Smooth muscle cell (in vitro differentiated cells): ENCODE measurements around the gene AP3M1. TPM values are rescaled to one million over a fixed set of nuclear protein-coding genes. Genes with fewer than 3 reads are reported as not detected.

Source experiments
- DNase-seq: peaks from one replicate; lab custom pipeline; 2025; ENCODE audit not compliant: unreplicated experiment; lab: John Stamatoyannopoulos, UW
- H2AFZ ChIP-seq: fragments of 200-600 bp; sonication (generic); 2 replicates; pipeline ENCODE4 v1.6.0; 2016; ENCODE audit warnings: antibody characterized with exemption, low read depth, mild to moderate bottlenecking
- H3F3A ChIP-seq: fragments of 200-600 bp; sonication (generic); 2 replicates; pipeline ENCODE4 v1.6.0; 2017; ENCODE audit warnings: antibody characterized with exemption, low read depth
- H3K27ac ChIP-seq: fragments of 200-600 bp; sonication (generic); 2 replicates; pipeline ENCODE4 v1.5.1; 2016; ENCODE audit warnings: low read depth, mild to moderate bottlenecking
- H3K27me3 ChIP-seq: fragments of 200-600 bp; sonication (generic); 2 replicates; pipeline ENCODE4 v1.6.1; 2016; ENCODE audit warnings: low read depth, mild to moderate bottlenecking
- H3K36me3 ChIP-seq: fragments of 200-600 bp; sonication (generic); 2 replicates; pipeline ENCODE4 v1.5.1; 2016; ENCODE audit warnings: low read depth
- H3K4me1 ChIP-seq: fragments of 200-600 bp; sonication (generic); 2 replicates; pipeline ENCODE4 v1.5.1; 2016; ENCODE audit warnings: low read depth
- H3K4me2 ChIP-seq: fragments of 200-600 bp; sonication (generic); 2 replicates; pipeline ENCODE4 v1.6.0; 2016; ENCODE audit warnings: mild to moderate bottlenecking
- H3K4me3 ChIP-seq: fragments of 200-600 bp; sonication (generic); 2 replicates; pipeline ENCODE4 v1.5.1; 2016; ENCODE audit warnings: mild to moderate bottlenecking
- H3K79me2 ChIP-seq: fragments of 200-600 bp; sonication (generic); 2 replicates; pipeline ENCODE4 v1.6.0; 2016; ENCODE audit warnings: low read depth, mild to moderate bottlenecking
- H3K9ac ChIP-seq: fragments of 200-600 bp; sonication (generic); 2 replicates; pipeline ENCODE4 v1.6.0; 2016; ENCODE audit warnings: low read depth
- H3K9me3 ChIP-seq: fragments of 200-600 bp; sonication (generic); replicated peaks from 2 replicates; pipeline ENCODE4 v1.5.1; 2016; ENCODE audit warnings: low read depth
- H4K20me1 ChIP-seq: fragments of 200-600 bp; sonication (generic); 2 replicates; pipeline ENCODE4 v1.6.0; 2016; ENCODE audit warnings: low read depth
- CTCF ChIP-seq: fragments of 200-600 bp; sonication (generic); IDR thresholded peaks from 2 replicates; pipeline ENCODE4 v1.5.1; 2017; ENCODE audit warnings: borderline replicate concordance, mild to moderate bottlenecking, antibody characterized with exemption; ENCODE audit not compliant: insufficient read depth, poor library complexity, severe bottlenecking
- WGBS: methylation state at CpG from one replicate; pipeline ENCODE4 v1.1.7; 2016; ENCODE audit warnings: low lambda C conversion rate; 5-methylcytosine and 5-hydroxymethylcytosine counted together
- polyA plus RNA-seq: library from polyadenylated mRNA; unstranded; fragments of >200 nt; fragmentation: Nextera tagmentation; extraction: Ambion mirVana; gene quantifications from 2 replicates; pipeline ENCODE4 v1.2.1, GENCODE V29; 2016
- total RNA-seq: library from RNA; depleted of rRNA; stranded (reverse); fragments of >200 nt; gene quantifications from 2 replicates; pipeline ENCODE4 v1.2.3, GENCODE V29; 2014

AP3M1 gene
- total and polyA plus RNA-seq, 2 experiments from 2014 or later = 18.3 to 29.3 TPM

DNA sequence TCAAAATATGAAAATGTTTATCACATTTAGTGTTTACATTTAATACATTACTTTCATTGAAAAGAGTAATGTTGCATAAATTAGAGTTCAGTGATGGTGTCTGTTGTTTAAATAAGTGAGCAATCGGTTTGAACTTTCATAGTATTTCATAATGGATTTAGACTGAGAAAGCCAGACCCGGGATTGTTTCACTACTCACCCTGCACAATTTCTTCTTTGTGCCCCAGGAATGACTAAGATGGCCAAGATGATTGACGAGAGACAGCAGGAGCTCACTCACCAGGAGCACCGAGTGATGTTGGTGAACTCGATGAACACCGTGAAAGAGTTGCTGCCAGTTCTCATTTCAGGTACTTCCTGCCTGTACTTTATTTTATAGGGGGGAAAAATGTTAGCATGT is 78.1 kb downstream of the AP3M1 start:
- 83% methylated on average over 6 of the region's 6 CpGs for WGBS
- DNase-seq = no peak
- Histone ChIP-seq H3K27ac (peak overlapping the region; percentile 14), H3K79me2 (peaks cover 78% of the 10 kb centered on the region), H3K9me3 (no peaks in the 10 kb centered on the region), H4K20me1 (peaks cover 97% of the 10 kb centered on the region), H3K4me1 (peaks cover 7% of the 10 kb centered on the region), H3K27me3 (no peaks in the 10 kb centered on the region), H3K9ac (no peak overlapping the region), H3K4me2 (no peak overlapping the region), H3K4me3 (no peak overlapping the region), H3F3A (peaks cover 34% of the 10 kb centered on the region), H2AFZ (no peak overlapping the region), H3K36me3 (peaks cover 17% of the 10 kb centered on the region)
- no peak for TF ChIP-seq CTCF

DNA sequence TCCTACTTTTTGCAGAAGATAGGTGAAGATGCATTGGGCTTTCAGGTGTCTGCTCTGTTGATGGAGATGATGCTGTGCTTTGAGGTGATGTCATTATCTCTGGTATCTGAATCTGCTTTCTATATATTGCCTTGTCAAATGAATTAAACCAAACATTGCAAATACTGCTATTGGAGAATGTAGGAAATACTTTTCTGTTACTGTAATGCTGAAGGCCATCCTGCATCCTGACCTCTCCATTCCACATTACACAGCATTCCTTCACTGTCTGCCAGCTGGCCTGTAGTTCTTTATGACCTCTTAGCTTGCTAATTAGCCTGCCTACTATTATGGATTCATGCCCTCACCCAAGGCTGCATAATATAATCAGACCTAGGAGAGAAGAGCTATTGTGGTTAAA is 79.5 kb downstream of the AP3M1 start:
- Histone ChIP-seq H3K4me3 (no peak overlapping the region), H3K79me2 (peaks cover 91% of the 10 kb centered on the region), H3F3A (peaks cover 24% of the 10 kb centered on the region), H3K36me3 (peaks cover 17% of the 10 kb centered on the region), H3K4me1 (peaks cover 8% of the 10 kb centered on the region), H3K4me2 (no peak overlapping the region), H3K9ac (no peak overlapping the region), H2AFZ (no peak overlapping the region), H3K9me3 (no peaks in the 10 kb centered on the region), H3K27me3 (no peaks in the 10 kb centered on the region), H4K20me1 (peaks cover 97% of the 10 kb centered on the region), H3K27ac (peak overlapping the region; percentile 18)
- DNase-seq = no peak
- no peak for TF ChIP-seq CTCF

Other genes starting within 250 kb of the AP3M1 start
- gene PLAU, start 239.7 kb downstream of the AP3M1 start, total RNA-seq = 4.1 and 10.7 TPM in 2 replicates
- 9.2 and 28.9 TPM in 2 replicates for gene PLAU, start 239.7 kb downstream of the AP3M1 start, polyA plus RNA-seq
- 187 and 190 TPM in 2 replicates for gene VCL, start 152.7 kb downstream of the AP3M1 start, total RNA-seq
- 128 TPM in 2 replicates for gene VCL, start 152.7 kb downstream of the AP3M1 start, polyA plus RNA-seq
- 20.7 and 25.1 TPM in 2 replicates for gene ADK, start 393 bp upstream of the AP3M1 start, total RNA-seq
- 19.4 and 28.2 TPM in 2 replicates for gene ADK, start 393 bp upstream of the AP3M1 start, polyA plus RNA-seq